Measurements from ENCODE around the gene ARFGAP1. TPM values are rescaled to one million over a fixed set of nuclear protein-coding genes. Genes with fewer than 3 reads are reported as not detected.

Gene ARFGAP1
- total RNA-seq, 5 donors from 2014 or later (not counting 1 experiment from before 2014, with no cell fraction given) = 109 to 129 (median 122) TPM

DNA sequence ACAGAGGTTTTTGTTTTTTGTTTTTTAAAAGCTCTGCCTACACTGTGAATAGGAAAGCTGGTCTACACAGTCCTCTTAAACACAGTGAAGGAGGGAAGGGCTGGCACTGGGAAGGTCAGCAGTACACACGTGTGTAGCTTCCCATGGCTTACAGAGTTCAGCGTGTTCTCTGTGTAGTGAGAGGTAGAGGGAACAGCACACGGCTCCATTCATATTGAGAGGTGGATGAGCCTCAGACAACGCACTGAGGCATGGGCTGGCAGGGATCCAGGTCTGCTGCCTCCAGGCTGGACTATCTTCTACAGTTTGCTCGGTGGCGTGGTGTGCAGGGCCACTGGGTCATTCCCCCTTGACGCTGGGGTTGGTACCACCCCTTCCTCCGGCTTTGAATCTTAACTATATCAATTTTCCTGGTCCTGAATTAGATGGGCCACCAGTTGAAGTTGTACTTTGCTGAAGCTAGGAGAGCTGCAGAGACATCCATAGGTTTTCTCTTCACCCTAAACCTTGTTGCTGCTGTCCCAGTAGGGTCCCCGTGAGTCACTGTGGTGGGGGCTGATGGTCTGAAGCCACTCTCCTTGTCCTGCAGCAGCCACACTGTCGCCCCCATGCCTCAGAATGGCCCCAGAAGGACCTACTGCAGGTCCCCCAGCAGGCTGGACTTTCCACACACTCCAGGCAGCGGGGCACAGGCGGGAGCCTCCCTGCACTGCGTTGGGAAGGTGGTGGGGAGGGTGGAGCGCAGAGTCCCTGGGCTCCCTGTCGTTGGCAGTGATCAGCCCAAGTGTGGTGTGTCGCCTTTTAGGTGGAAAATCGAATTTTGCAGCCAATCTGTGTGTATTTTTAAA, 2.0 kb downstream of the ARFGAP1 start:
- 88% methylated on average over 10 of the region's 17 CpGs for WGBS (ENCODE audit: insufficient coverage)
- Histone ChIP-seq H3K4me1 (ENCODE audit: control insufficient read depth in 1 of 2, extremely low read depth in 1 of 2, insufficient read depth in 2 of 2, low read length in 2 of 2) (peaks cover 8 to 31% of the 10 kb centered on the region in 2 experiments), H3K36me3 (ENCODE audit: control insufficient read depth in 2 of 2, extremely low read depth in 1 of 2, insufficient read depth in 1 of 2, low read length in 1 of 2) (peaks cover 20 to 37% of the 10 kb centered on the region in 2 donors), H3K27ac (ENCODE audit: low read length) (no peak overlapping the region), H3K9me3 (no peaks in the 10 kb centered on the region), H3K27me3 (replicated peaks in 1 of 2; ENCODE audit: control insufficient read depth in 2 of 2, extremely low read depth in 1 of 2, insufficient read depth in 2 of 2, low read length in 1 of 2) (no peaks in the 10 kb centered on the region), H3K4me3 (ENCODE audit: control insufficient read depth in 1 of 2, extremely low read depth in 1 of 2, low read length in 1 of 2) (no peak overlapping the region)
- ChIA-PET POLR2A (no interaction called here), CTCF (no interaction called here)
- ATAC-seq (replicated peaks in 1 of 4) = no peak
- no peaks in the 10 kb centered on the region for H3K9me3 Mint-ChIP-seq
- H3K4me1 Mint-ChIP-seq = peaks cover 30 to 32% (median 31%) of the 10 kb centered on the region in 3 donors
- no peak for DNase-seq
- H3K4me3 Mint-ChIP-seq = peak overlapping the region; percentile 54 to 86 (median 66)
- no peak overlapping the region for H3K27ac Mint-ChIP-seq
- no peaks in the 10 kb centered on the region for H3K27me3 Mint-ChIP-seq
- H3K36me3 Mint-ChIP-seq = peaks cover 5% of the 10 kb centered on the region

DNA sequence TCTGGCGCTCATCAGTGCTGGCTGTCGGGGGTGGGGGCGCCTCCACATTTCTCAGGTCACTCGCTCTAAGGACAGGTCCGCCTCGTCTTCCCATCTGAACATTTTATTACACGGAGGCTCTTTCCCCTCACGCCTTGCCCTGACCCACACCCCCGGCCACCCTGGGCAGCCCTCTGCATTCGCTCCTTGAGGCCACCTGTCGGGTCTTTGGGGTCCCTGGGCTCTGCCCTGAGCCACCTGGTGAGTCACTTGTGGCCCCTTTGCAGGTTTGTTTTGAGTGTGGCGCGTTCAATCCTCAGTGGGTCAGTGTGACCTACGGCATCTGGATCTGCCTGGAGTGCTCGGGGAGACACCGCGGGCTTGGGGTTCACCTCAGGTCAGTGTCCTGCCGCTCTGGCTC, 3.2 kb downstream of the ARFGAP1 start:
- POLR2A ChIA-PET = no interaction called here
- H3K36me3 ChIP-seq (ENCODE audit: control insufficient read depth in 2 of 2, extremely low read depth in 1 of 2, insufficient read depth in 1 of 2, low read length in 1 of 2) = peaks cover 20 to 45% of the 10 kb centered on the region in 2 donors
- no peak overlapping the region for H3K4me3 ChIP-seq (ENCODE audit: control insufficient read depth in 1 of 2, extremely low read depth in 1 of 2, low read length in 1 of 2)
- CTCF ChIA-PET = no interaction called here
- Mint-ChIP-seq H3K9me3 (no peaks in the 10 kb centered on the region), H3K36me3 (peaks cover 9% of the 10 kb centered on the region), H3K27ac (no peak overlapping the region), H3K4me1 (peaks cover 29 to 31% (median 30%) of the 10 kb centered on the region in 3 donors), H3K4me3 (no peak overlapping the region), H3K27me3 (no peaks in the 10 kb centered on the region)
- no peaks in the 10 kb centered on the region for H3K27me3 ChIP-seq (replicated peaks in 1 of 2; ENCODE audit: control insufficient read depth in 2 of 2, extremely low read depth in 1 of 2, insufficient read depth in 2 of 2, low read length in 1 of 2)
- H3K9me3 ChIP-seq = no peaks in the 10 kb centered on the region
- 93% methylated on average over 18 of the region's 18 CpGs for WGBS (ENCODE audit: insufficient coverage)
- H3K4me1 ChIP-seq (ENCODE audit: control insufficient read depth in 1 of 2, extremely low read depth in 1 of 2, insufficient read depth in 2 of 2, low read length in 2 of 2) = peaks cover 8 to 31% of the 10 kb centered on the region in 2 experiments
- H3K27ac ChIP-seq (ENCODE audit: low read length) = no peak overlapping the region
- ATAC-seq (replicated peaks in 1 of 4) (no peak), DNase-seq (no peak)

DNA sequence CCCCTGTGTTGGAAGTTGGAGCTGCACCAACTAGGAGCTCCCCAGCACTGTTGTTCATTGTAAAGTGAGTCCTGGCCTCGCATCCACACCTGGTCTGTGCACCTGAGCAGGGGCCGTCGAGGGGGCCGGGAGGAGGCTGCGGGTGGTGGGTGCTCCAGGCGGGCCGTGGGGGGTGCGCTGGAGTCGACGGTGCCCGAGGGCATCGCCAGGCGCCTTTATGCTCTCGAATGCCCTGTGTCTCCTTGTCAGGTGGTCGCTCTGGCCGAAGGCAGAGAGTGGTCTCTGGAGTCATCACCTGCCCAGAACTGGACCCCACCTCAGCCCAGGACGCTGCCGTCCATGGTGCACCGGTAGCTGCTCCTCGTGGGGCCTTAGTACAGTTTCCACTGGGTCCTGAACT, 4.3 kb downstream of the ARFGAP1 start:
- H3K27ac Mint-ChIP-seq = no peak overlapping the region
- CTCF ChIA-PET = no interaction called here

DNA sequence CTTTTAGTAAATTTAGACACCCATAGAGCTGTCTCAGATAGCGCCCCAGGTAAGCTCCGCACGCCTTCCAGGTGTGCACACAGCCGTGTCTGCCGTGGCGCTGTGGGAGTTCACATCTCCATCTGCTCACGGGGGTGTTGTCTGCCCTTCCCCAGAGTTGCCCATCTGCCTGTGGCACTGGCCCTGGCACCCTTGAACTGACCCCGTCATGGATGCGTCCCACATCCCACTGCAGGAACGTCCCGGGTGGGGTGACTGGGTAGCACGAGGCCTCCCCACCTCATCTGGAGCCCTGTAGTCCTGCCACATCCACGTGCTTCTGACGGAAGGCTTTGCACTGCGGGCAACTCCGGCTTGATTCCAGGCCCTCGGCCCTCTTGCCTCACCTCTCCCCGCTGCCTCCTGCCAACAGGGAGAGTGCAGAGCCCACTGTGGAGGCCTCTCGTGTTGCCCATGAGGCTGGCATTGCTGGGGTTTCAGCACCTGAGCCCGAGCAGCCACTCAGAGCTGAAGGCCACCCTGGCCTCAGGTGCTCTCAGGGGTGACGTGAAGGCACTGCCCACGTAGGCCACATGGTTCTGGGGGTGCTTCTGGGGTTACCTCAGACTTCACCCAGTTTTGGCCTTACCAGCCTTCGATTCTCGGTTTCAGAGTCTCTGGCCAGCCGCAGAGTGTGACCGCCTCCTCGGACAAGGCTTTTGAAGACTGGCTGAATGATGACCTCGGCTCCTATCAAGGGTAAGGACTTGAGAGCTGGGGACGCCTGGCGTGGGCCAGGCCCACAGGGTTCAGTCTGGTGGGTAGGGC, 5.1 kb downstream of the ARFGAP1 start:
- peaks cover 9% of the 10 kb centered on the region for H3K36me3 Mint-ChIP-seq
- no peaks in the 10 kb centered on the region for H3K9me3 Mint-ChIP-seq
- H3K27me3 Mint-ChIP-seq = no peaks in the 10 kb centered on the region
- Histone ChIP-seq H3K4me3 (ENCODE audit: control insufficient read depth in 1 of 2, extremely low read depth in 1 of 2, low read length in 1 of 2) (no peak overlapping the region), H3K27me3 (replicated peaks in 1 of 2; ENCODE audit: control insufficient read depth in 2 of 2, extremely low read depth in 1 of 2, insufficient read depth in 2 of 2, low read length in 1 of 2) (no peaks in the 10 kb centered on the region), H3K9me3 (no peaks in the 10 kb centered on the region), H3K27ac (ENCODE audit: low read length) (no peak overlapping the region), H3K36me3 (ENCODE audit: control insufficient read depth in 2 of 2, extremely low read depth in 1 of 2, insufficient read depth in 1 of 2, low read length in 1 of 2) (peaks cover 20 to 46% of the 10 kb centered on the region in 2 donors), H3K4me1 (ENCODE audit: control insufficient read depth in 1 of 2, extremely low read depth in 1 of 2, insufficient read depth in 2 of 2, low read length in 2 of 2) (peaks cover 8 to 23% of the 10 kb centered on the region in 2 experiments)
- H3K4me3 Mint-ChIP-seq = no peak overlapping the region
- DNase-seq (no peak), ATAC-seq (replicated peaks in 1 of 4) (no peak)
- no peak overlapping the region for H3K27ac Mint-ChIP-seq
- CTCF ChIA-PET = no interaction called here
- POLR2A ChIA-PET = interaction anchor here in 1 of 2 donors (0.7 kb wide), 1 partner anchor 267 kb away, joined by 3 read pairs; no protein-coding TSS in a partner anchor
- WGBS (ENCODE audit: insufficient coverage) = 97% methylated on average over 28 of the region's 30 CpGs
- peaks cover 22 to 26% (median 23%) of the 10 kb centered on the region in 3 donors for H3K4me1 Mint-ChIP-seq

More for the DNA sequence above, 4.3 kb downstream of the ARFGAP1 start:
- DNase-seq (no peak), ATAC-seq (replicated peaks in 1 of 4) (no peak)
- Mint-ChIP-seq H3K36me3 (peaks cover 9% of the 10 kb centered on the region), H3K4me3 (no peak overlapping the region), H3K4me1 (peaks cover 22 to 26% (median 23%) of the 10 kb centered on the region in 3 donors), H3K27me3 (no peaks in the 10 kb centered on the region), H3K9me3 (no peaks in the 10 kb centered on the region)
- no peak overlapping the region for H3K4me3 ChIP-seq (ENCODE audit: control insufficient read depth in 1 of 2, extremely low read depth in 1 of 2, low read length in 1 of 2)
- 97% methylated on average over 20 of the region's 20 CpGs for WGBS (ENCODE audit: insufficient coverage)
- H3K36me3 ChIP-seq (ENCODE audit: control insufficient read depth in 2 of 2, extremely low read depth in 1 of 2, insufficient read depth in 1 of 2, low read length in 1 of 2) = peaks cover 20 to 45% of the 10 kb centered on the region in 2 donors
- H3K27me3 ChIP-seq (replicated peaks in 1 of 2; ENCODE audit: control insufficient read depth in 2 of 2, extremely low read depth in 1 of 2, insufficient read depth in 2 of 2, low read length in 1 of 2) = no peaks in the 10 kb centered on the region
- H3K27ac ChIP-seq (ENCODE audit: low read length) = no peak overlapping the region
- no peaks in the 10 kb centered on the region for H3K9me3 ChIP-seq
- H3K4me1 ChIP-seq (ENCODE audit: control insufficient read depth in 1 of 2, extremely low read depth in 1 of 2, insufficient read depth in 2 of 2, low read length in 2 of 2) = peaks cover 8 to 25% of the 10 kb centered on the region in 2 experiments
- POLR2A ChIA-PET = interaction anchor here in 1 of 2 donors (0.7 kb wide), 1 partner anchor 266 kb away, joined by 3 read pairs; no protein-coding TSS in a partner anchor

DNA sequence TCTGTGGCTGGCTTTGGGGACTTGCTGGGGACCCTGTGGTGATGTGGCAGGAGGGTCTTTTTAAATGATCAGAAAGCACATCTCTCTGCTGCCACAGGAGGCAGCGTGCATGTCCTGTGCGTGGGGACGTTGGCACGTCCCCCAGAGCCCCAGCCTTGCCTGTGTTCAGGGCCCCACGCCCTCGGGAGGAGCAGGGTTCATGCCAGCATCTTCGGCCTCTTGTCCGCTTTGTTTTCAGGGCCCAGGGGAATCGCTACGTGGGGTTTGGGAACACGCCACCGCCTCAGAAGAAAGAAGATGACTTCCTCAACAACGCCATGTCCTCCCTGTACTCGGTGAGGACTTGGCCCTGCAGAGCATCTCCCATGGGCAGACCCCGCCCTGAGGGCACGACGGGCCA, 6.0 kb downstream of the ARFGAP1 start:
- ChIA-PET CTCF (no interaction called here), POLR2A (no interaction called here)
- H3K4me1 ChIP-seq (ENCODE audit: control insufficient read depth in 1 of 2, extremely low read depth in 1 of 2, insufficient read depth in 2 of 2, low read length in 2 of 2) = peaks cover 3 to 21% of the 10 kb centered on the region in 2 experiments
- H3K36me3 Mint-ChIP-seq = peaks cover 9% of the 10 kb centered on the region
- no peaks in the 10 kb centered on the region for H3K27me3 ChIP-seq (replicated peaks in 1 of 2; ENCODE audit: control insufficient read depth in 2 of 2, extremely low read depth in 1 of 2, insufficient read depth in 2 of 2, low read length in 1 of 2)
- WGBS (ENCODE audit: insufficient coverage) = 94% methylated on average over 17 of the region's 17 CpGs
- H3K36me3 ChIP-seq (ENCODE audit: control insufficient read depth in 2 of 2, extremely low read depth in 1 of 2, insufficient read depth in 1 of 2, low read length in 1 of 2) = peaks cover 20 to 55% of the 10 kb centered on the region in 2 donors
- no peak overlapping the region for H3K4me3 Mint-ChIP-seq
- H3K27ac ChIP-seq (ENCODE audit: low read length) = no peak overlapping the region
- DNase-seq = no peak
- no peak overlapping the region for H3K4me3 ChIP-seq (ENCODE audit: control insufficient read depth in 1 of 2, extremely low read depth in 1 of 2, low read length in 1 of 2)
- H3K9me3 Mint-ChIP-seq = no peaks in the 10 kb centered on the region
- no peak overlapping the region for H3K27ac Mint-ChIP-seq
- peaks cover 18 to 21% (median 18%) of the 10 kb centered on the region in 3 donors for H3K4me1 Mint-ChIP-seq
- H3K9me3 ChIP-seq = no peaks in the 10 kb centered on the region
- ATAC-seq (replicated peaks in 1 of 4) = no peak
- H3K27me3 Mint-ChIP-seq = no peaks in the 10 kb centered on the region

DNA sequence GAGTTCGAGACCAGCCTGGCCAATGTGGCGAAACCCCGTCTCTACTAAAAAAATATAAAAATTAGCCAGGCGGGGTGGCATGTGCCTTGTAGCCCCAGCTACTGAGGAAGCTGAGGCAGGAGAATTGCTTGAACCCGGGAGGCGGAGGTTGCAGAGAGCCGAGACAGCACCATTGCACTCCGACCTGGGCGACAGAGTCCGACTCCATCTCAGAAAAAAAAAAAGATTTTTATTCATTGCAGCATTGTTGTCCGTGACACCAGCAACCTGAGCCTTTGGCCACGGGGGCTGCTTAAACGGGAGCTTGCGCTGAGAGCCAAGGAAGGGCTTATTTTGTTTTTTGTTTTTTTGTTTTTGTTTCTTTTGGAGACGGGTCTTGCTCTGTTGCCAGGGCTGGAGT, 7.3 kb downstream of the ARFGAP1 start:
- no peaks in the 10 kb centered on the region for H3K9me3 ChIP-seq
- ATAC-seq (replicated peaks in 1 of 4) = no peak
- no peak overlapping the region for H3K27ac ChIP-seq (ENCODE audit: low read length)
- peaks cover 0 to 15% of the 10 kb centered on the region in 2 experiments for H3K4me1 ChIP-seq (ENCODE audit: control insufficient read depth in 1 of 2, extremely low read depth in 1 of 2, insufficient read depth in 2 of 2, low read length in 2 of 2)
- 97% methylated on average over 11 of the region's 15 CpGs for WGBS (ENCODE audit: insufficient coverage)
- Mint-ChIP-seq H3K36me3 (peaks cover 12% of the 10 kb centered on the region), H3K9me3 (no peaks in the 10 kb centered on the region), H3K4me3 (no peak overlapping the region), H3K4me1 (peaks cover 10 to 12% (median 11%) of the 10 kb centered on the region in 3 donors), H3K27ac (no peak overlapping the region), H3K27me3 (no peaks in the 10 kb centered on the region)
- POLR2A ChIA-PET = no interaction called here
- CTCF ChIA-PET = no interaction called here
- peaks cover 20 to 60% of the 10 kb centered on the region in 2 donors for H3K36me3 ChIP-seq (ENCODE audit: control insufficient read depth in 2 of 2, extremely low read depth in 1 of 2, insufficient read depth in 1 of 2, low read length in 1 of 2)
- H3K27me3 ChIP-seq (replicated peaks in 1 of 2; ENCODE audit: control insufficient read depth in 2 of 2, extremely low read depth in 1 of 2, insufficient read depth in 2 of 2, low read length in 1 of 2) = no peaks in the 10 kb centered on the region
- no peak overlapping the region for H3K4me3 ChIP-seq (ENCODE audit: control insufficient read depth in 1 of 2, extremely low read depth in 1 of 2, low read length in 1 of 2)
- DNase-seq = no peak

All from T-cell (primary cell).